GM10266 (cell line): ENCODE measurements around the gene TBX10.

Experiments used
- DNase-seq: peaks from one replicate; pipeline ENCODE4 v3.0.0; 2012; ENCODE audit errors: extremely low spot score
- TF ChIP-seq, protein P1 (sequence below): IDR thresholded peaks from 2 replicates; pipeline ENCODE4 v1.5.1; 2012; ENCODE audit warnings: mild to moderate bottlenecking, low read depth; ENCODE audit not compliant: control insufficient read depth, insufficient read depth; ENCODE audit errors: missing control alignments

TBX10 gene

DNA sequence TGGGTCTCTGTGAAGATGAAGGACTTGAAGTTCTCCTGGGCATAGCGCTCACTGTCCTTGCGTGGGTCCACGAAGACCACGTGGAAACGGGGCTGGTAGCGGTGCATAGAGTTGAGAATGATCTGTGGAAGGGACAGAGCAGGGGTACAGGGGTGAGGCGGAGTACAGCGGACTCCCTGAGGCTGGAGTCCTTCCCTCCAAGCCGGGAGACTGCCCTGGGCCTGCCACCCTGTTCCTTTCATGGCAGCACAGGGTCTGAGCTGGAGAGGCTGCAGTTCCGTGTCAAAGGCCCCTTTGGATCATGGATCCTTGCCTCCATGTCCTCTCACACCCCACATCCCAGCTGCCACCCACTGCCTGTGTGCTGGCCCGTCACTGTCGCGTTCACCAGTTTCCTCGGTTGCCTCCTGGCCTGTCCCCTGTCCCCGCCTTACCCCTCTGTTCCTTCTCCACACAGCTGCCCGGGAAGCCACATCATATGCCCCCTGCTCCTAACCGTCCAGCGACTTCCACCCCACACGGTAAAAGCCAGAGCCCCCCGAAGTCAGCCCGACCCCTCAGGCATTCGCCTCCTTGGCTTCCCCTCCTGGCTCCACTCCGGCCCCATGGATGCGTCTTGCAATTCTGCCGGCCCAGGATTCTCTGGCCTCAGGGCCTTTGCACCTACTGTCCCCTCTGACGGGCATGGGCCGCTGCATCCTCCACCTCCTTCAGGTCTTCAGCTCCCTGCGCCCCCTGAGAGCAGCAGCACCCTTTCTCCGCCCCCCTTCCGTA is 6.4 kb downstream of the TBX10 start:
- TF ChIP-seq, protein P1, sequence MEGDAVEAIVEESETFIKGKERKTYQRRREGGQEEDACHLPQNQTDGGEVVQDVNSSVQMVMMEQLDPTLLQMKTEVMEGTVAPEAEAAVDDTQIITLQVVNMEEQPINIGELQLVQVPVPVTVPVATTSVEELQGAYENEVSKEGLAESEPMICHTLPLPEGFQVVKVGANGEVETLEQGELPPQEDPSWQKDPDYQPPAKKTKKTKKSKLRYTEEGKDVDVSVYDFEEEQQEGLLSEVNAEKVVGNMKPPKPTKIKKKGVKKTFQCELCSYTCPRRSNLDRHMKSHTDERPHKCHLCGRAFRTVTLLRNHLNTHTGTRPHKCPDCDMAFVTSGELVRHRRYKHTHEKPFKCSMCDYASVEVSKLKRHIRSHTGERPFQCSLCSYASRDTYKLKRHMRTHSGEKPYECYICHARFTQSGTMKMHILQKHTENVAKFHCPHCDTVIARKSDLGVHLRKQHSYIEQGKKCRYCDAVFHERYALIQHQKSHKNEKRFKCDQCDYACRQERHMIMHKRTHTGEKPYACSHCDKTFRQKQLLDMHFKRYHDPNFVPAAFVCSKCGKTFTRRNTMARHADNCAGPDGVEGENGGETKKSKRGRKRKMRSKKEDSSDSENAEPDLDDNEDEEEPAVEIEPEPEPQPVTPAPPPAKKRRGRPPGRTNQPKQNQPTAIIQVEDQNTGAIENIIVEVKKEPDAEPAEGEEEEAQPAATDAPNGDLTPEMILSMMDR = no peak
- DNase-seq = no peak

DNA sequence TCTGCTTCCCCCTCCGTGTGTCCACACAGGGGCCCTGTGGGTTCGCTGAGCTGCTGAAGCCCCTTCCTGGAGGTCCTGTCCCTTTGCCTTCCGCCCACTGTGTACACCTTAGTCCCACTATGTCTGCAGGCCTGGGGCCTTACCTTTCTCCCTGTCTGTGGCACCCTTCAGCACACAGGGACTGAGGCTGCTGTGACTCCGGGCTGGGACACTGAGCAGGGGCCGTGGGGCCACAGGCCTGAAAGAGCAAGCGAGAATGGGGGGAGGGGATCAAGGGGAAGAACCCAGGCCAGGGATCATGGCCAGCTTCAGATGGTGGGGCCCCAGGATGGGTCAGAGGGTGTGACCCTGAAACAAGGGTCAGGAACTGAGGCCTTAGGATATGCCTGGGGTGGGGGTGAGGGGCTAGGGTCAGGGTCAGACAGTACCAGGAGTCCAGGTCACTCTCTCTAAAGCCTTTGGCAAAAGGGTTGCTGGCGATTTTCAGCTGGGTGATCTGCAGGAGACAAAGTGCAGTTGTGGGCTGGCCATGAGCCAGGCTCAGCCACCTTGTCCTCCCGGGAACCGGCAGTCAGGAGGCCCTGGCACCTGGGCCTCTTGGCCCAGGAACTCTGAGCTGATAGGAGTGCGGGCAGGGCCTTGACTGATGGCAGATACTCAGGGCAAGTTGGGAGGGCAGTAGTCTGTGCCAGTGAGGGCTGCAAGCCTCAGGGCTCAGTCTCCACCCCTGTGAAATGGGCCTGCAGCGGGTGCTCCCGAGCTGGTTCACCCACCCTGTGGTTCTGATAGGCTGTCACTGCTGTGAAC is 7.2 kb downstream of the TBX10 start:
- no peak for DNase-seq
- TF ChIP-seq, protein P1 = no peak

DNA sequence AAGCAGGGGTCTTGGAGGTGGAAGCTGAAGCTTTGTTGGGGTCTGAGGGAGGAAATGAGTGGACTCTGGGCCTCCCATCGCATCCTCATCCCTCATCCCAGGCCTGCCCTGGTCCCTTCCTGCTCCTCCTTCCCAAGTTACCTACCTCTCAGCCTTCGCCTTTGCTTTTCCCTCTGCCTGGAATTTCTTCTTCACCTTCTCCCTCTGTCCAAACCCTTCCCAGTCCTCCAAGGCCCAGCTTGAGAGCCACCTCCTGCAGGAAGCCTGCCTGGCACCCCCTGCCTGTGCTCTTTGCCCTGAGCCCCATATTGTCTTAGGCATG is 7.7 kb downstream of the TBX10 start:
- TF ChIP-seq, protein P1 = no peak
- no peak for DNase-seq

DNA sequence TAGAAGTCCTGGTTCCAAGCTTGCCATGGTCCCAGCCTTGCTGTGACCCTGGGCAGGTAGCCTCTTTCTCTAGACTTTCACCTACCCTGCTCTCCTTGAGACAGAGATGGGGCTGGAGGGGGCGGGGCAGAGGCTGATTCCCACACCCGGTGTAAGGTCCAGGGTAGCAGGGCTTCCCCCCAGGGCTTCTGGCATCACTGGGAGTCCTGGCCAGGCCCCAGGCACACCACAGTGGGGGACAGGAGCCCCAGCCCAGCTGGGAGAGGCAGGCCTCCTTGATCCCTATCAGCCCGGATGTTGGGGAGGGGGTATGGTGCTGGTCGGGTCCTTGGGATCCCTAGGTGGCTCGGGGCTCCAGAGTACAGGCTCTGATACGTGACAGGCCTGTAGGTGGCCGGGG is 8.2 kb downstream of the TBX10 start:
- DNase-seq = no peak
- TF ChIP-seq, protein P1 = no peak

DNA sequence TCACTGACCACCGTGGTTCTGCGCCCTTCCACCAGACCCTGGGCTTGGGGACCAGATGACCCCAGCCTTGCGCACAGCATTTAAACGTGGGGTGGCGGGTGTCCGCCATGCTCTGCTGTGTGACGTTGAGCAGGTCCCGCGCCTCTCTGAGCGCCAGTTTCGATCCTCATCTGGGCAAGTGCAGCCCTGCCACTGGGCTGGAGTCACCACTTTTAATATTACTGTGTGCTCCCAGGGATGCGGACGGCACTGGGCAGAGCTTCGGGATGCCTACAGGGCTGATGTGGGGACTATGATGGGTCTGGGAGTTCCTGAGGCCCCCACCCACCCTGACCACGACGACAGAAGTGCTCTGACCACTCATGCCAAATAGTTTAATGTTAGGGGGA is 8.6 kb downstream of the TBX10 start:
- DNase-seq = no peak
- TF ChIP-seq, protein P1 = no peak

DNA sequence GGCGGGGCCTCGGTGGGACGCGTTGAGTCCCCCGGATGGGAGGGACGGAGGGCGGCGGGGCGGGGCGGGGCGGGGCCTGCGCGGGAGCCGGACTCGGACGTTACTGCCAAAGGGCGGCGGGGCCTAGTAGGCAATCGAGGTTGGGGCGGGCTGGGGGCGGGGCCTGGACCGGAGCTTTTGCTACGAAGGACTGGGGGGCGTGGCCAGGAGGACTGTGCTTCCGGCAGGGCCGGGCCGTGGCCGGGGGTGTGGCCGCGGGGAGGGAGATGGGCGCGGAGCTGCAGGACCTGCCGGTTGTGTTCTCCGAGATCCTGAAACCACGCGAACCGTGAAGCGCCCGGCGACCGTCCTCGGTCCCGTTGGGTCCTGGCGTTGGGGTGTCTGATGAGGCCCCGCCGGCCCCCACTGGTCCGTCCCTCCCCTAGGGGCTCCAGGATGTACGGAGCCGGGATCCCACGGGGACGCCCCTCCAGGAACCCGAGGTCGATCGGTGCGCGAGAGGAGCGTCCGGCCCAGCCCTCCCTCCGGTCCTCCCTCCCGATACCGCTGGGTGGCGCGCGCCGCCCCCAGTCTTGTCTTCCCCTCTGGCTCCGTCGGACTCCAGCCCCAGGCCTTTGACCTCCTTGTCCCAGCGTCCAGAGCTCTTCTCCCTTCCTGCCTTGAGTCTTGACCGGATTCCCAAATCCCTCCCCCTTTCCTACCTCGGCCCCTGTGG is 9.2 kb downstream of the TBX10 start:
- TF ChIP-seq, protein P1 = peak; percentile 73
- DNase-seq = peak; percentile 100
